Mucosa of stomach (tissue), 1 donor: ENCODE results near the gene CLMN.
"Not testable (repeated sequence)": the region's sequence is repeated elsewhere in the genome, so short reads cannot be mapped to it uniquely, and the experiment has no call there.

Experiments
- H3K27me3 ChIP-seq: one replicate; pipeline ENCODE4 v1.7.0; 2013; ENCODE audit warnings: mild to moderate bottlenecking, low read length; ENCODE audit not compliant: control insufficient read depth, insufficient read depth
- H3K36me3 ChIP-seq: one replicate; pipeline ENCODE4 v1.7.0; 2013; ENCODE audit warnings: low read length; ENCODE audit not compliant: control insufficient read depth, insufficient read depth
- H3K4me1 ChIP-seq: one replicate; pipeline ENCODE4 v1.7.0; 2013; ENCODE audit warnings: mild to moderate bottlenecking, low read length; ENCODE audit not compliant: control insufficient read depth, insufficient read depth
- H3K4me3 ChIP-seq: one replicate; pipeline ENCODE4 v1.7.0; 2013; ENCODE audit warnings: low read length
- H3K9ac ChIP-seq: one replicate; pipeline ENCODE4 v1.7.0; 2013; ENCODE audit warnings: mild to moderate bottlenecking, low read length, moderate library complexity
- H3K9me3 ChIP-seq: one replicate; pipeline ENCODE4 v1.7.0; 2013; ENCODE audit warnings: mild to moderate bottlenecking, low read length, moderate library complexity; ENCODE audit not compliant: control insufficient read depth
- donor health status: Pancreatic carcinoma.

CLMN gene

GRCh38 chr14:95206534-95206933 lies 113.2 kb downstream of the CLMN start:
- Histone ChIP-seq H3K4me1 (no peaks in the 10 kb centered on the region), H3K27me3 (no peaks in the 10 kb centered on the region), H3K36me3 (no peaks in the 10 kb centered on the region), H3K9me3 (no peaks in the 10 kb centered on the region), H3K9ac (no peak overlapping the region), H3K4me3 (no peak overlapping the region)

GRCh38 chr14:95204705-95205104 lies 115.0 kb downstream of the CLMN start:
- Histone ChIP-seq H3K36me3 (no peaks in the 10 kb centered on the region), H3K4me1 (no peaks in the 10 kb centered on the region), H3K9me3 (no peaks in the 10 kb centered on the region), H3K4me3 (no peak overlapping the region), H3K27me3 (no peaks in the 10 kb centered on the region), H3K9ac (no peak overlapping the region)

- H3K4me1 ChIP-seq, H3K27me3 ChIP-seq, H3K9ac ChIP-seq, H3K4me3 ChIP-seq, H3K36me3 ChIP-seq, H3K9me3 ChIP-seq: not testable (repeated sequence)
Observed at GRCh38 chr14:95201745-95202144, 118.0 kb downstream of the CLMN start.

GRCh38 chr14:95200404-95200803 lies 119.3 kb downstream of the CLMN start:
- H3K9me3 ChIP-seq, result no peaks in the 10 kb centered on the region
- H3K36me3 ChIP-seq, result no peaks in the 10 kb centered on the region
- no peak overlapping the region for H3K9ac ChIP-seq
- H3K4me3 ChIP-seq, result no peak overlapping the region
- no peaks in the 10 kb centered on the region for H3K27me3 ChIP-seq
- no peaks in the 10 kb centered on the region for H3K4me1 ChIP-seq

GRCh38 chr14:95199298-95199983 lies 120.3 kb downstream of the CLMN start:
- no peak overlapping the region for H3K9ac ChIP-seq
- no peaks in the 10 kb centered on the region for H3K4me1 ChIP-seq
- no peaks in the 10 kb centered on the region for H3K27me3 ChIP-seq
- H3K36me3 ChIP-seq, result no peaks in the 10 kb centered on the region
- H3K9me3 ChIP-seq, result no peaks in the 10 kb centered on the region
- H3K4me3 ChIP-seq, result no peak overlapping the region

- Histone ChIP-seq H3K27me3 (no peaks in the 10 kb centered on the region), H3K9ac (no peak overlapping the region), H3K36me3 (no peaks in the 10 kb centered on the region), H3K9me3 (no peaks in the 10 kb centered on the region), H3K4me3 (no peak overlapping the region), H3K4me1 (no peaks in the 10 kb centered on the region)
Observed at GRCh38 chr14:95198320-95198719, 121.4 kb downstream of the CLMN start.

- no peaks in the 10 kb centered on the region for H3K4me1 ChIP-seq
- H3K9ac ChIP-seq, result no peak overlapping the region
- no peaks in the 10 kb centered on the region for H3K9me3 ChIP-seq
- H3K27me3 ChIP-seq, result no peaks in the 10 kb centered on the region
- H3K36me3 ChIP-seq, result no peaks in the 10 kb centered on the region
- no peak overlapping the region for H3K4me3 ChIP-seq
Observed at GRCh38 chr14:95197551-95197950, 122.2 kb downstream of the CLMN start.

GRCh38 chr14:95196826-95197545 lies 122.7 kb downstream of the CLMN start:
- Histone ChIP-seq H3K9ac (no peak overlapping the region), H3K9me3 (no peaks in the 10 kb centered on the region), H3K27me3 (no peaks in the 10 kb centered on the region), H3K4me1 (no peaks in the 10 kb centered on the region), H3K36me3 (no peaks in the 10 kb centered on the region), H3K4me3 (no peak overlapping the region)

GRCh38 chr14:95196268-95196667 lies 123.4 kb downstream of the CLMN start:
- H3K9ac ChIP-seq, result no peak overlapping the region
- H3K9me3 ChIP-seq, result no peaks in the 10 kb centered on the region
- no peaks in the 10 kb centered on the region for H3K4me1 ChIP-seq
- H3K27me3 ChIP-seq, result no peaks in the 10 kb centered on the region
- no peak overlapping the region for H3K4me3 ChIP-seq
- H3K36me3 ChIP-seq, result no peaks in the 10 kb centered on the region

- Histone ChIP-seq H3K9ac (no peak overlapping the region), H3K4me3 (no peak overlapping the region), H3K27me3 (no peaks in the 10 kb centered on the region), H3K4me1 (no peaks in the 10 kb centered on the region), H3K9me3 (no peaks in the 10 kb centered on the region), H3K36me3 (no peaks in the 10 kb centered on the region)
Observed at GRCh38 chr14:95195031-95195430, 124.7 kb downstream of the CLMN start.

GRCh38 chr14:95193081-95193480 lies 126.6 kb downstream of the CLMN start:
- no peak overlapping the region for H3K4me3 ChIP-seq
- H3K4me1 ChIP-seq, result no peaks in the 10 kb centered on the region
- H3K36me3 ChIP-seq, result no peaks in the 10 kb centered on the region
- H3K9ac ChIP-seq, result no peak overlapping the region
- H3K27me3 ChIP-seq, result no peaks in the 10 kb centered on the region
- H3K9me3 ChIP-seq, result no peaks in the 10 kb centered on the region

GRCh38 chr14:95192311-95192710 lies 127.4 kb downstream of the CLMN start:
- Histone ChIP-seq H3K27me3 (no peaks in the 10 kb centered on the region), H3K36me3 (no peaks in the 10 kb centered on the region), H3K9ac (no peak overlapping the region), H3K4me3 (no peak overlapping the region), H3K4me1 (no peaks in the 10 kb centered on the region), H3K9me3 (no peaks in the 10 kb centered on the region)
